GM21576 (cell line): ENCODE data around the gene SORCS3.

Experiments
- ATAC-seq: cut with Tn5 transposase; IDR thresholded peaks from one replicate; pipeline ENCODE4 v1.9.1; 2021; ENCODE audit warnings: mild to moderate bottlenecking, moderate library complexity; ENCODE audit not compliant: unreplicated experiment

SORCS3 gene

GRCh38 chr10:105159268-105159667 is 518.2 kb downstream of the SORCS3 start:
- no peak for ATAC-seq

GRCh38 chr10:105161149-105161548 is 520.1 kb downstream of the SORCS3 start:
- ATAC-seq, result no peak

GRCh38 chr10:105161767-105162166 is 520.7 kb downstream of the SORCS3 start:
- ATAC-seq, result no peak

- ATAC-seq, result no peak
Observed at GRCh38 chr10:105170521-105170920, 529.4 kb downstream of the SORCS3 start.

GRCh38 chr10:105171945-105172344 is 530.9 kb downstream of the SORCS3 start:
- ATAC-seq, result no peak

GRCh38 chr10:105181626-105182025 is 540.5 kb downstream of the SORCS3 start:
- no peak for ATAC-seq

GRCh38 chr10:105183536-105183935 is 542.4 kb downstream of the SORCS3 start:
- no peak for ATAC-seq

GRCh38 chr10:105185161-105185560 is 544.1 kb downstream of the SORCS3 start:
- no peak for ATAC-seq

GRCh38 chr10:105187243-105187642 is 546.2 kb downstream of the SORCS3 start:
- no peak for ATAC-seq

GRCh38 chr10:105188737-105189462 is 547.8 kb downstream of the SORCS3 start:
- no peak for ATAC-seq

GRCh38 chr10:105189463-105189800 is 548.3 kb downstream of the SORCS3 start:
- ATAC-seq, result no peak

- no peak for ATAC-seq
Observed at GRCh38 chr10:105192146-105192545, 551.1 kb downstream of the SORCS3 start.

- ATAC-seq, result no peak
Observed at GRCh38 chr10:105192861-105193260, 551.8 kb downstream of the SORCS3 start.

GRCh38 chr10:105195831-105196230 is 554.7 kb downstream of the SORCS3 start:
- ATAC-seq, result no peak

GRCh38 chr10:105197598-105198364 is 556.7 kb downstream of the SORCS3 start:
- no peak for ATAC-seq

- no peak for ATAC-seq
Observed at GRCh38 chr10:105206616-105207015, 565.5 kb downstream of the SORCS3 start.

GRCh38 chr10:105207476-105207995 is 566.4 kb downstream of the SORCS3 start:
- no peak for ATAC-seq

- no peak for ATAC-seq
Observed at GRCh38 chr10:105210546-105210945, 569.5 kb downstream of the SORCS3 start.

- ATAC-seq, result no peak
Observed at GRCh38 chr10:105237685-105238084, 596.6 kb downstream of the SORCS3 start.

GRCh38 chr10:105239311-105240219 is 598.5 kb downstream of the SORCS3 start:
- ATAC-seq, result no peak

GRCh38 chr10:105241254-105241653 is 600.2 kb downstream of the SORCS3 start:
- ATAC-seq, result no peak
